CD4-positive, alpha-beta T cell treated with Interleukin-12 subunit alpha and Interleukin-12 subunit beta, for 1 hour (primary cell): ENCODE results near the gene NDUFA1.
"Not testable (repeated sequence)": the region's sequence is repeated elsewhere in the genome, so short reads cannot be mapped to it uniquely, and the experiment has no call there.

Experiments used
- DNase-seq: peaks from one replicate; pipeline ENCODE4 v3.0.0-alpha.2; 2020

The NDUFA1 gene

GRCh38 chrX:119916310-119916709, 44.7 kb downstream of the NDUFA1 start:
- DNase-seq: no peak

DNA sequence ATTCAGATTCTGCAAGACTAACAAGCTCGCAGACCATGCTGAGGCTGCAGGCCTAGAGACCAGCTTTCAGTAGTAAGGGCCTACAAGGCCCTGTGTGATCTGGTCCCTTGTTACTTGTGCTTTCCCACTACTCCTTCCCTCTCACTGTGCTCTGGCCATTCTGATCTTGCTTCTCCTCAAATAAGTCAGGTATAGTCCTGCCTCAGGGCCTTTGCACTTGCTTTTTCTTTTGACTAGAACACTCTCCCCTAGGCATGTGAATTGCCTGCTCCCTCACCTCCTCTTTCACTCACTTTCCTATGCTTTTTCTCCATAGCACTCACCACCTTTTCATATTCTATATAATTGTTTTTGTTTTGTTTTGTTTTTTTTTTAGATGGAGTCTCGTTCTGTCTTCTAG, 46.2 kb downstream of the NDUFA1 start:
- no peak for DNase-seq

GRCh38 chrX:119919835-119920585, 48.4 kb downstream of the NDUFA1 start:
- no peak for DNase-seq

DNA sequence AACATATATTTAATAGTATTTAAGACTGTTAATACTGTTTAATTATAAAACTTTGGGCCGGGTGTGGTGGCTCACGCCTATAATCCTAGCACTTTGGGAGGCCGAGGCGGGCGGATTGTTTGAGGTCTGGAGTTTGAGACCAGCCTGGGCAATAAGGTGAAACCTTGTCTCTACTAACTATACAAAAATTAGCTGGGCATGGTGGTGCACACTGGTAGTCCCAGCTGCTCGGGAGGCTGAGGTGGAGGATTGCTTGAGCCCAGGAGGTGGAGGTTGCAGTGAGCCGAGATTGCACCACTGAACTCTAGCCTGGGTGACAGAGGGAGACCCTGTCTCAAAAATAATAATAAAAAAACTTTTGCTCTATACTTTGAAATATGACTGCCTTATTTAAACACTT, 50.8 kb downstream of the NDUFA1 start:
- DNase-seq: not testable (repeated sequence)
